GM21367 (cell line): ENCODE data around the gene DAPK3.

ENCODE experiments used
- ATAC-seq: cut with Tn5 transposase; IDR thresholded peaks from one replicate; pipeline ENCODE4 v1.9.1; 2021; ENCODE audit not compliant: unreplicated experiment

Gene DAPK3

DNA sequence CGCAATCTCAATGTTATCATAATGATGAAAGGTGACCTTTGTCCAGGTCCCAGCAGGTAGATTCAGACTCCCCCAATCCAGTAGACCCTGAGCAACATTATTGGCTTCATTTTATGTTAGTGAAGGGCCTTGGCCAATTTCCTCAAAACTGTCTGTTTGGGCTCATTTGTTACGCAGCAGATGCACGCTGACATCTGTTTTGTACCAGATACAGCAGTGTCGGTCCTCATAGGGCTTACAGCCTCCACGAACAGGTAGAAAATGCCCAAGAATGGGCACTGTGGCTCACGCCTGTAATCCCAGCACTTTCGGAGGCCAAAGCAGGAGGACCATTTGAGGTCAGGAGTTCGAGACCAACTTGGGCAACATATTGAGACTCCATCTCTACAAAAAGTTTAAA, 51.1 kb downstream of the DAPK3 start:
- no peak for ATAC-seq

DNA sequence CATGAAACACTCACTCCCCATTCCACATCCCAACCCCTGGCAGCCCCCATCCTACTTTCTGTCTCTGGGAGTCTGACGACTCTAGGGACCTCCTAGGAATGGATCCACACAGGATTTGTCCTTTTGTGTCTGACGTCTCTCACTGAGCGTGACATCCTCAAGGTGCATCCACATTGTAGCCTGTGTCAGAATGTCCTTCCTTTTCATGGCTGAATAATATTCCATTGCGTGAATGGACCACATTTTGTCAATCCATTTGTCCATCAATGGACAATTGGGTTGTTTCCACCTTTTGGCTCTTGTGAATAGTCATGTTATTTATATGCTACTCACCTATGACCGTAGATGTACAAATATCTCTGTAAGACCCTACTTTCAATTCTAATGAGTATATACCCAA, 54.9 kb downstream of the DAPK3 start:
- ATAC-seq, result no peak

DNA sequence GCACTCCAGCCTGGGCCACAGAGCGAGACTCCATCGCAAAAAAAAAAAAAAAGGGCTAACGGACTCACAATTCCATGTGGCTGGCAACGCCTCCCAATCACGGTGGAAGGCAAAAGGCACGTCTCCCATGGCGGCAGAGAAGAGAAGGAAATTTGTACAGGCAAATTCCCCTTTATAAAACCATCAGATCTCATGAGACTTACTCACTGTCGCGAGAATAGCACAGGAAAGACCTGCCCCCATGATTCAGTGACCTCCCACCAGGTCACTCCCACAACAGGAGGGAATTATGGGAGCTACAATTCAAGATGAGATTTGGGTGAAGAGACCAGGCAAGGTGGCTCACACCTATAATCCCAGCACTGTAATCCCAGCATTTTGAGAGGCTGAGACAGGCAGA, 56.7 kb downstream of the DAPK3 start:
- no peak for ATAC-seq

DNA sequence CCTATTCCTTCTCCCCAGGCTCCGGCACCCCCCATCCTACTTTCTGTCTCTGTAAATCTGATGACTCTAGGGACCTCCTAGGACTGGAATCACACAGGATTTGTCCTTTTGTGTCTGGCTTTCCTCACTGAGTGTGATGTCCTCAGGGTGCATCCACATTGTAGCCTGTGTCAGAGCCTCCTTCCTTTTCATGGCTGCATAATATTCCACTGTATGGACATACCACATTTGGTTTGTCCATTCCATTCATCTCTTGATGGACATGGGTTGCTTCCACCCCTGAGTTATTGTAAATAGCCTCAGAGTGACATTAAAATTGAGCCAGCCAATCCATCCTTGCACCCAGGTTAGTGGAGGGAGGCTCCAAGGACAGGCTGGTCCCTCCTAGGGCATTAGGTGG, 60.8 kb downstream of the DAPK3 start:
- ATAC-seq, result no peak
